Stimulated activated CD4-positive, alpha-beta T cell treated with anti-CD3 and anti-CD28 coated beads, Interleukin-1b, Interleukin-23, amount 100 ng/mL, for 4 hours (primary cell): ENCODE measurements around the gene YWHAH.
A peak's percentile ranks its signal among the peaks of the same experiment; 100 is the strongest.

Experiments used
- DNase-seq, 2 donors: peaks; one replicate each; pipeline ENCODE4 v3.0.0-alpha.2; 2020; ENCODE audit warnings: low read depth in 2 of 2

The YWHAH gene

DNA sequence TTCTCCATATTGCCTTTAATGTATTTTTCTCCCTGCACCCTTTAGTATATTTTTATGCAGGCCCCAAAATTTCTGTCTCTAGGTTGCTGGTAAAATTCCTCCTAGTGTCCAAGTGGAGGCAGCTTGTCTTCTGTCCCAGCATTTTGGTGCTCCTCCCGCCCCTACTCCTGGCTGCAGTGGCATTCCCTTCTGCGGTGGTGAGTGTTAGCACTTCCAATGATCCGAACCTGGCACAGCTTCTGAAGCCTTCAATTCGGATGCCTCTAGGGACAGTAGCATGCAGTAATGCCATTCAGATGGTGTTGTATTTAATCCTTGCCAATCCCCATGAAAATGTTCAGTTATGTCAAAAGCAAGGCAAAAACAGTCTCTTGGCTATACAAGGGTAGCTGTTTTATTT lies 5.9 kb downstream of the YWHAH start:
- DNase-seq, result no peak

DNA sequence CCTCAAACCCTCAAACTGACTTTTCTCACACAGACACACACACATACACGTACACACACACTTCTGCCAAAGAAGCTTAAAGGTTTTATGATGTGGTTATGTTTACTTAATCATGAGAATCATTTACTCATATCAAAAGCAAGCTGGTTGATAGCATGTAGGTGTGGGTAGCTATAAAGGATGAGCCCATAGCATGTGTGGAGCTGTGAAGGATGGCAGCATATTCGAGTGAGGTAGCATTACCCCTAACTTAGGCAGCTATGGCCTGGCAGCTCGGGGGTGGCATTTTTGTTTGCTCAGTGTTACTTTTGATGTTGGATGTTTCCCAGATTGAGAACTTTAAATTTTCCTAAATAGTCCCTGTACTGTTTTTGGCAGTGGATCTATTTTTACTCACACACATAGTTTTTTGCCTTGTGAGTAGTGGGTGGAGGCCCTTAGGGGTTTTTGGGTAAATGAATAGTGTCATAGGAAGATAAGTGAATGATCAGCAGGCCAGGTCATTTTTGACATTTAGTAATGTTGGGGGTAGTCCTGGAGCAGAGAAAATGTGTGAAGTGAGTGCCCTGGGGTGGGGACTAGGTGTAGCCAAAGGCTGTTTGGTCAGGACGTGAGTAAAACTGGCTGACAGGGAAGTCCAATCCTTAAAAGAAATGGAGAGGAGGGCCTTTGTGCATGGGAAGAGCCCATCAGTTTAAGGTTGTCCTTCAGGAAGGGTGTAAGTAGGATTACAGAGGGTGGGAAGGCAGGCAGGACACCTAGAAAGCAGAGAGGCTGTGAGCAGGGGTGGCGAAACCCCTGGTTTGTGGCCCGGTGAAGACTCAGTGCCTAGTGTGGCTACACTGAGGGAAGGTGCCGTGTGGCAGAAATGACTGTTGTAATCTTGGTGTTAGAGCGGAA lies 7.1 kb downstream of the YWHAH start:
- no peak for DNase-seq

DNA sequence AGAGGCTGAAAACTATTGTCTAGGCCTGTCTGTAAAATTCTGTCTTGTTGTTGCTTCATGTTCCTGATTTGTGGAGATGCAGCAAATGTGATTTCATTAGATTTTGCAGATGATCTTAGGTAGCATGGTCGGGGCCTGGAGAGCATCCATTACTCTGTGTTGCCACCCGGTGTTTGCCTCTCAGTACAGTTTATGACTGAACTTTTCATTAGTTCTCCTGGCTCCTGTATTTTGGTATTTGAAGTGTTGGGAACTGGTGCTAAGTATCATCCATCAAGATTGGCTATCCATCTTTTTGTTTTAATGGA lies 7.7 kb downstream of the YWHAH start:
- DNase-seq, result no peak

DNA sequence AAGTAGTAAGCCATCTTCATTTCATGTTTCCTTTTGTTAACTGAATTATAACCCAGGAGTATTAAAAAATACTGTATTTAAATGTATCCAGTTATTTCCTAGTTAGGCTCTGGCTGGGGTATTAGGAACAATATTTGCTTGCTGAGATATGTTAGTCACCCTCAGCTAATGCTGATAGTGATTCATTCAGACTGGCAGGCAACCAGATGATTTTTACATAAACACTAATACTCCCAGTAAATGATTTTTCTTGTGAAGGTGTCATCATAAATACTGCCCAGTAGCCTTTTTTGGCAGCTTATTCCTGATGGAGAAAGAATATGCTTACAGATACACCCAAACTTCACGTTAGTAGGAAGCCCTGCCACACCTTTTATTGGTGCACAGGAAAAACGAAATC lies 8.1 kb downstream of the YWHAH start:
- no peak for DNase-seq

DNA sequence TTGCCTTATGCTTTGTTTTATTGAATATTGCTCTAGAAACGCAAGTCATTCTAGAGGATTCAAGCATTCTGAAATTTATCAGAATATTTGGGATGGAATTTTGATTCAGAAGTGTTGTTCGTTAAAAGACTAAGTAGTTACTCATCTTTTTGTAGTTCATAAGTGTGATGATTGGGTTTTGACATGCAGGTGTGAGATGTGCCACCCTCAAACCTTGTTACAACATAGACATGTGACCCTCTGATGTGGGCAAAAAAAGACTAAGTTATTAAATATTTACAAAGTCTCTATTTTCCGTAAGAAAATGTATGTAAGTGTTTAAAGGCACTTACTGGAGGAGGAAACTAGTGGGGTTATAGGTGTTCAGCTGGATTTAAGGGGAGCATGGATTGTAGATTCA lies 8.9 kb downstream of the YWHAH start:
- DNase-seq, result no peak

DNA sequence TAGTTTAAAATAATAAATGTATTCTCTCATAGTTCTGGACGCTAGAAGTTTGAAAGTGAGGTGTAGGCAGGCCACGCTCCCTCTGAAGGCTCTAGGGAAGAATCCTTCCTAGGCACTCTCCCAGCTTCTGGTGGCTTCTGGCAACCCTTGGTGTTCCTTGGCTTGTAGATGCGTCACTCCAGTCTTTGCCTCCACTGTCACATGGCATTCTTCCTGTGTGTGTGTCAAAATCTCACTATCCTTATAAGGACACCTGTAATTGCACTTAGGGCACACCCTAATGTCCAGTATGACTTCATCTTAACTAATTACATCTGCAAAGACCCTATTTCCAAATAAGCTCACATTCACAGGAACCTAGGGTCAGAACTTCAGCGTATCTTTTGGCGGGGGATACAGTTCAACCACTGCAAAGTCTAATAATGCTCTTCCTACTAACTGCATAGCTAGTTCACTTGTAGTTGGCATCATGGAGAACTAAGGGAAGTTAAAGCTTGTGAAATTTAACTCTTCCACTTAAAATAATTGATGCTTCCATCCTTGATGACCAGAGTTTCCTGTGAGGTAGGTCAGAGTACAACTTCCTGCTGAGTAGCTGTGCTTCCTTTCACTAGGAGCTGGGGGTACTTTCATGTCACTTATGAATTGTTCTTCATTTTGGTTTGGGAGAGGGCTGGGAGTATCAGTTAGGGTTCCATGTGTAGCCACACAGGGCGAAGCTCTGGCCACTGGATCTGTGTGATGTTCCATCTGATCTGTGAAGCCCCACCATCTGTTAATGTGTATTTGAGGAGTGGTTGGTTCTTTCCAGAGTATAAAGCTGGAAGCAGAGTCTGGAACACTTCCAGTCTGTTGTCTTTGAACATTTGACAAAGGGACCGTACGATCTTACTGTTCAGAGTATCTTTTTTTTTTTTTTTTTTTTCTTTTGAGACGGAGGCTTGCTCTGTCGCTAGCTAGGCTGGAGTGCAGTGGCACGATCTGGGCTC lies 10.5 kb downstream of the YWHAH start:
- no peak for DNase-seq

DNA sequence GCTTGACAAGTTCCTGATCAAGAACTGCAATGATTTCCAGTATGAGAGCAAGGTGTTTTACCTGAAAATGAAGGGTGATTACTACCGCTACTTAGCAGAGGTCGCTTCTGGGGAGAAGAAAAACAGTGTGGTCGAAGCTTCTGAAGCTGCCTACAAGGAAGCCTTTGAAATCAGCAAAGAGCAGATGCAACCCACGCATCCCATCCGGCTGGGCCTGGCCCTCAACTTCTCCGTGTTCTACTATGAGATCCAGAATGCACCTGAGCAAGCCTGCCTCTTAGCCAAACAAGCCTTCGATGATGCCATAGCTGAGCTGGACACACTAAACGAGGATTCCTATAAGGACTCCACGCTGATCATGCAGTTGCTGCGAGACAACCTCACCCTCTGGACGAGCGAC lies 12.0 kb downstream of the YWHAH start:
- no peak for DNase-seq

DNA sequence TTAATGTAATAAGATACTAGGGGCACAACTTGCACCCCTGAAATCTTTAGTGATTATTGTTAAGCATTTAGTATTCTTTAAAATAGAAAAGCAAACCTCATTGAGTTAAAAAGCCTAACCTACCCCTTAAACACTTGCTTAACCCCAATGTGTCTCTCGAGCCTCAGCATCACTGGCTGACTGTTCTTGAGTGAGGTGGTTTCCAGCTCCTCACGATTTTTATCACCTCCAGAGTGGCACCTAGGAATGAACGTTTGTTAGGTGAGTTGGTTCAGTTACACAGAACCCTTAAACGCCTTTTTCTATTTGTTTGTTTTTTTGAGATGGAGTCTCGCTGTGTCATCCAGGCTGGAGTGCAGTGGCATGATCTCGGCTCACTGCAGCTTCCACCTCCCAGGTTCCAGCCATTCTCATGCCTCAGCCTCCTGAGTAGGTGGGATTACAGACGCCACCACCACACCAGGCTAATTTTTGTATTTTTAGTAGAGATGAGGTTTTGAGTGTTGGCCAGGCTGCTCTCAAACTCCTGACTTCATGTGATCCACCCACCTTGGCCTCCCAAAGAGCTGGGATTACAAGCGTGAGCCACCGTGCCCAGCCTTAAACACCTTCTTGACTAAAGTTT lies 13.7 kb downstream of the YWHAH start:
- no peak for DNase-seq

DNA sequence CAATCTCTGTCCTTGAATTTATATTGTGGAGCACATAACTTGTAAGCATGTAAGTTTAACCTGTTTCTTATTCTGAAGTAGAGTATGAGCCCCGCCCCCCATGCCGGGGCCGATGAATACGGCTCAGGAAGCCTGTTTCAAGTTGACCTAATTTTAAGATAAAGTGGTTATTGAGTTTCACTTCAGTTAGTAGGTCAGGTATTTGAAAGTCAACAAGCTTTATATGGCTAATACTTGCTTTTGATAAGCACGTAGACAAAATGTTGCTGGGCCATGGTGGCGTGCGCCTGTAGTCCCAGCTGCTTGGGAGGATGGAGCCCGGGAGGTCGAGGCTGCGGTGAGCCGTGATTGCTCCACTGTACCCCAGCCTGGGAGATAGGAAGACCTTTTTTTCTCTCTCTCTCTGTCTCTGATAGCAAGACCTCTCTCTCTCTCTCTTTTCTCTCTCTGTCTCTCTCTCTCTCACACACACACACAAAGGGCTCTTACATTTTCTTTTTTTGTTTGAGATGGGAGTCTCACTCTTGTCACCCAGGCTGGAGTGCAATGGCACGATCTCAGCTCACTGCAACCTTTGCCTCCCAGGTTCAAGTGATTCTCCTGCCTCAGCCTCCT lies 14.4 kb downstream of the YWHAH start:
- DNase-seq, result no peak

DNA sequence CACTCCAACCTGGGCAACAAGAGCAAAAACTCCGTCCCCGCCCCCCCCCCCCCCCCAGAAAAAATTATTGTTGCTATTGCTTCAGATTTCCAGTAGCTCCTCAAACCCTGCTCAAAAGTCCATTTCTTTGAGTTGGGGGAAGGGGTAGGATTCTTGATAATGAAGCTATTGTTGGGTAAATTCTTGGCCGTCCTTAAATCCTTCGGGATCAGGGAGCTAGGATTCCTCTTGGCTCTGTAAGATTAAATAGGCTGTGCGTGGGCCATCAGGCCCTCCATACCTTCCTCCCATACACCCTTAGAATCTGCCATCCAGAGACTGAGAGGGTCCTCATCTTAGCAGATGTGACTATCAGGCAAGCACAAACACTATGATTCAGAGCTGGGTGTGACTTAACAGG lies 16.4 kb downstream of the YWHAH start:
- no peak for DNase-seq

DNA sequence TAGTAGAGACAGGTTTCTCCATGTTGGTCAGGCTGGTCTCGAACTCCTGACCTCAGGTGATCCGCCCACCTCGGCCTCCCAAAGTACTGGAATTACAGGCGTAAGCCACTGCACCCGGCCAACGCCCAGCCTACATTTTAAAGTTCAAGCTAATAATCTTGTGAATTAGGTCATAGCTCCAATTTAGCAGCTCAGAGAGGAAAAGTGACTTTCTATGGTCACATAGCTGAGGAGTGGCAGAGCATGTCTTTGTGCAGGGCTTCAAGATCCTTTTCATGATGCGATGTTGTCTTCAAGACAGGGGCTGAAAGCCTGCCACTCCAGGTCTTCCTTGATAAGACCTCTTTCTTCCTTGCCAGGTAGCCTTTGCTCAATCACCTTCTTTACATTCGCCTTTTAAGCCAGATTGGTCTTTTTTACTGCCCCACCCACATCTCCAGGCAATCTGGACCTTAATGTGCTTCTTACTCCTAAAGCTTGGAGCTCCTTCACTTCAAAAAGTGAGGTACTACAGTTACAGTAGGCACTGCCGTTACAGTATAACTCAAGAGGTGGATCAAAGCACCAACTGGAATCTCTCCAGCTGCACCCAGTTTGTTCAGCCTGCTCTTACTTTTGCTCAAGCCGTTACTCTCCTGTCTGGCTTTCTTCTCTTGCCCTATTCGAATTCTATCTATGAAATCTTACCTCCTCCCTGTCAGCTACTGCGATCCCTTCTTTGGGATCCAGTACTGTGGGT lies 18.2 kb downstream of the YWHAH start:
- DNase-seq, result no peak

DNA sequence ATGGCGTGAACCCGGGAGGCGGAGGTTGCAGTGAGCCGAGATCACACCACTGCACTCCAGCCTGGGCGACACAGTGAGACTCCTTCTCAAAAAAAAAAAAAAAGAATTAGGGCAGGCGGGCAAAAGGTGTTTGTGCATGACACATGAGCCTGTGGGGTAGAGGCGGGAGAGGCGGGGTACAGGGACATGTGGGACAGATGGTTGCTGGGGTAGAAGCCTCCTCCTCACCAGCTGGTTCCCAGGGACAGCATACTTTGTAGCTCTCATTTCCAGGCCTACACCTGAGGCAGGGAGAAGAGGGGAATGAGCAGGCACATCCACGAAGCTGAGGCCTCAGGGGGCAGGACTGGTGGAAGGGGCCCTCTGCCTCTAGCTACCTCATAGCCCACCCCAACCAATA lies 23.7 kb downstream of the YWHAH start:
- DNase-seq, result no peak

DNA sequence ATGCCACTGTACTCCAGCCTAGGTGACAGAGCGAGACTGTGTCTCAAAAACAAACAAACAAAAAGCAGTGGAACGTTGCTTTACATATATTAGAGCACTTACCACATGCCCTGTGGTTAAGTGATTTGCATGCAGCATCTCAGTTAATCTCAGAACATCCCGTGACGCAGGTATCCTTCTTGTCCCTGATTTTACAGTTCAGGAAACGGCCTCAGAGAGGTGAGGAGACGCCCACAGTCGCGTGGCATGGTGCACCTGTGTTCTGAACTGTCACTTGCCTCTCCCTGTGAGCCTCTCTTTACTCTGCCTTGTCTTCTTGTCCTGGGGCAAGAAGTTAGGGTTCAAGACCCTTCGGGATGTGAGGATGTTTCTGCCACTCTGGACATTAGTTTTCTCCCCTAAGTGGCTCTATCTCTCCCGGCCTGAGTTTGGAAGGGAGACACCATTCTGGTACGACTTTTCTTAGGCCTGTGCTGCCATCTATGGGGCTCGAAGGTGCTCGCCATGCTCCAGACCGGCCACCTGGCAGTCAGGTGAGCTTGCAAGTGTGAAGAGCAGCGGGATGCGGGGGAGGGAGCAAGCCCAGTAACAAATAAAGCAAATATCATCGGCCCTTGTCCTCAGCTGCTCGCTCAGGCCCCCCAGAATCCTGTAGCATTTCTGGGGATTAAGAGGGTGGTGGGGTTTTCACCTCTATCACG lies 25.6 kb downstream of the YWHAH start:
- DNase-seq, result peak; percentile 41 to 46

DNA sequence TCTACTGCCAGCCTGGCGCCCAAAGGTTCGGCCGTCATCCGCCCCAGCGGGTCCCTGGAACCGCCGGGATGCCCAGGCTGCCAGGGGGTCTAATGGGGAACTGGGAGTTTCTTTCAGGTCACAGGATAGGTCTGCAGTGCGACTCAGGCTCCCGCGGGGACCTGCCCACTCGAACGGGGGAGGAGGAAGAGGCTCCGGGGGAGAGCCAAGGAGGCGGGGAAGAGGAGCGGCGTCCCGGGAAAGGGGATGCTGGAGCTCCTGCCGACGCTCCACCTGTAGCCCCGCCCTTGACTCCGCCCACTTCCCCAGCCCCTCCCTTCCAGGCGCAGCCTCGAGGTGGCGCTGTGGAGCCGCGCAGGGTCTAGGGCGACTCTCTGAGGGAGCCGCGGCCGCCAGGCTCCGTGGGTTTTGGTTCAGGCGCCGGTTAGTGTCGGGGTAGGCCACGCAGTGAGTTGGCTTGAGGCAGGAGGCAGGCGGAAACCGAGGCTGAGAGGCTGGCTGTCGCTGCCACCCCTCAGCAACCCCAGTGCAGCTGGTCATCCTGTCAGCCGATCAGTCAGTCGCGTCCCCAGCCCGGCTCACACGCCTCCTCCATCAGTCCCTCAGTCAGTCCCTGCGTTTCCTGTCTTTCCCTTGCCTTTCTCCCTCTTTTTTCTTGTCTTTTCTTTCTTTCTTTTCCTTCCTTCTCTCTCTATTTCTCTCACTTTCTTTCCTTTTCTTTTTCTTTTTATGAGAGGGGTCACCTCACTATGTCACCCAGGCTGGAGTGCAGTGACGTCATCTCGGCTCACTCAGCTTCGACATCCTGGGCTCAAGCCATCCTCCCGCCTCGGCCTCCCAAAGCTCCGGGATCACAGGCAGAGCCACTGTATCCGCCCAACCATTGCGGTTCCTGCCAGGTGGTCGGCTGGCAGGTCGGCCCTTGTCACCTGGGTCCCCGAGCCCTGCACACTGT lies 26.4 kb downstream of the YWHAH start:
- peak; percentile 81 to 84 for DNase-seq

DNA sequence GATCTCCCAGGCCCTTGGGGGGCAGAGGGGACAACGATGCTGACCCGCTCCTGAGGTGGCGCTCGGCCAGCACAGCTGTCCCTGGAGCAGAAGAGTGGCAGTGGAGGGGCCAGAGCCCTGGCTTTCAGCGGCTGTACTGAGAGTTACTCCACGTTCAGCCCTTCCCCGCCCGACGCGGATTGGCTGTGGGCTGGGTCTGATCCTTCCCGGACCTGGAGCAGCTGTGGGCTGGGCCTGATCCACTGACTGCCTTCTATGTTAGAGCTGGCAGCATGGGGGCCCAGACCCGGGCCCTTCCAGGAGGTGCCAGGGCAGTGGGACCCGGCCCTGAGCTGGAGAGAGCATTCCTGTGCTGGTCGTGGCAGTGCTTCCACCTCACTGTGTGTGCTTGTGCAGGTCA lies 27.8 kb downstream of the YWHAH start:
- DNase-seq, result no peak

DNA sequence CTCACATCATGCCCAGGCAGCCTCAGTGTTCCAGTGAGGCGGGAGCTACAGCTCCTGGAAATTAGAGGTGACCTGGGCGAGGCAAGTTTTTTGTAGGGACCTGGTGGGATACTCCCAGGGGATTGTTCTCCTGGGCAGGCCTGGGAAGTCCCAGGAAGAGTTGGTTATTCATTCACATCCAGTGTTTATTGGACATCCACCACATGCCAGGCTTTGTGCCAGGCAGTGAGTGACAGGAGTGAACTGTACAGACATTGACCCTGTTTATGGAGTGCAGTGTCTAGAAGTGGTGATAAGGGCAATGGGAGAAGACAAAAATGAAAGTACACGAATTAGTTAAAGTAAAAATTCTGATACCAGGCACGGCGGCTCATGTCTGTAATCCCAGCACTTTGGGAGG lies 29.4 kb downstream of the YWHAH start:
- no peak for DNase-seq

DNA sequence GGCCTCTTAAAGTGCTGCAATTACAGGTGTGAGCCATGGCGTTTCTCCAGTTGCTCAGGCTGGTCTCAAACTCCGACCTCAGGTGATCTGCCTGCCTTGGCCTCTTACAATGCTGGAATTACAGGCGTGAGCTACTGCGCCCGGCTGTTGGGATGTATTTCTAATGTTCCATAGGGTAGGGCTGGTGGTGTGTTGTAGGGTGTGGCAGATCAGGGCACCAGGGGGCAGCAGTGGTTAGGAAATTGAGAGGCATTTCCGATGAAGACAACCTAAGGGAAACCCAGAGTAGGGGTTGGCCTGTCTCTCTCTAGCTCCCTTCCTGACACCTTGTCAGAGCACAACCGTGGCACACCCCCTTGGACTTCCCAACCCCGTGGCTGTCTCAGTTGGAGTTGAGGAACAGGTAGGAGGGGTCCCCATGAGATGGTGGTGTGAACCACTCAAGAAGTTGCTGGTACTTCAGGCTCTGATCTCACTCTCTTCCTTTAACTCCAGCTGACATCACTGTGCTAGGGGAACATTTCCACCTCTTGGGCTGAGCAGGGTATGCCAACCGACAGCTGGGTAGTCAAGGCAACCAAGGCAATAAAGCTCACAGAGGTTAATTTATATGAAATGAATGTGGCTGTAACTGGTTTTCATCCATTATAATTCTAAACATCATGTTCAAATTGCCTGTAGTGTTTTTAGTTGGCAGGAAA lies 33.0 kb downstream of the YWHAH start:
- DNase-seq, result peak; percentile 72 to 81

DNA sequence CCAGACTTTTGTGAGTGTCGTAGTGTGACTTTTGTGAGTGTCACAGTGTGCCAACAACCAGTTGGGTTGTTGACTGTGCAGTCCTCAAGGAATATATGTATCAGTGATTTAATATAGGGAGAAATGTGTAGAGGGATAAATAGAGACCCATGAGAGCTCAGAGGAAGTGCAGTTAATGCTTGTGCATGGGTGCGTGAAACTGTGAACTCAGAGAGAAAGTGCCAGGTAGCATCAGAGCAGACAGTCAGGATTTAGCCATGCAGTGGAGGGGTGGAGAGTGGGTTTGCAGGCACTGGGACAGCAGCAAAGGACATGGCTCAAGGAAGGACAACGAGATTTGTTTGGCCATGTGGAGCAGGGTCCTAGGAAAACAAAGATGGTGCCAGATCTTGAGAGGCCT lies 33.6 kb downstream of the YWHAH start:
- no peak for DNase-seq

DNA sequence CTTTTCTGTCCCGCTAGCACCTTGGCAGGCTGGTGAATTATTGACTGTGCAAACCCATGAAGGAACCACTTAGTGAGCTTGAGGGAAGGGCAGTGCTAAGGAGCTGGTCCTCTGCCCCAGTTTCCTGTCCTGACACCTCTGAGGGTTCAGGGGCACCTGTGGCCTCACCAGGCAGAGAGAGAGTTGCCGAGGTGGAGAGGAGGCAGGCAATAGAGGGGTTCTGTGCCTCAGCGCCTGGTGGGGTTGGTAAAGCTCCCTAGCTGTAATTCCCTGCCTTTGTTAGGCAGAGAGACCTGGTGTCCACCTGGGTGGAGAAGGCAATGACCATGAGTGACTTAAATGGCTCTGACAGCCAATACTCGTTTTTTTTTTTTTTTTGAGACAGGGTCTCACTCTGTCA lies 36.3 kb downstream of the YWHAH start:
- no peak for DNase-seq
